OCI-LY1 (cell line): ENCODE measurements around the gene PSMD5.

Experiments
- CTCF ChIP-seq: fragments of 200-600 bp; sonication (generic), shearing (Covaris generic); IDR thresholded peaks from 2 replicates; pipeline ENCODE4 v1.5.1; 2017; ENCODE audit warnings: mild to moderate bottlenecking, antibody characterized with exemption, low read length, moderate library complexity, mixed read lengths
- EZH2 ChIP-seq: fragments of 200-600 bp; sonication (generic), shearing (Covaris generic); IDR thresholded peaks from 2 replicates; pipeline ENCODE4 v1.8.0; 2017; ENCODE audit warnings: borderline replicate concordance, mixed run types, mild to moderate bottlenecking, antibody characterized with exemption, low read length, moderate library complexity, mixed read lengths

- TF ChIP-seq EZH2 = no peak
- no peak for TF ChIP-seq CTCF
Observed at GRCh38 chr9:120862452-120862851, 19.7 kb upstream of the PSMD5 start.
